Muscle of arm (tissue), 12 donors: ENCODE results near the gene CNN3. TPM values are rescaled to one million over a fixed set of nuclear protein-coding genes. Genes with fewer than 3 reads are reported as not detected.
A peak's percentile ranks its signal among the peaks of the same experiment; 100 is the strongest.

Source experiments
- DNase-seq: peaks from one replicate; pipeline ENCODE4 v3.0.0-alpha.2; 2013
- polyA plus RNA-seq, 12 donors: library from polyadenylated mRNA; unstranded; fragments of 120-200 nt; gene quantifications; one replicate each; pipeline ENCODE4 v1.2.1, GENCODE V29; 2013; ENCODE audit not compliant: insufficient read length in 12 of 12

Gene CNN3
- polyA plus RNA-seq, 12 donors, result 320 to 762 (median 450) TPM

DNA sequence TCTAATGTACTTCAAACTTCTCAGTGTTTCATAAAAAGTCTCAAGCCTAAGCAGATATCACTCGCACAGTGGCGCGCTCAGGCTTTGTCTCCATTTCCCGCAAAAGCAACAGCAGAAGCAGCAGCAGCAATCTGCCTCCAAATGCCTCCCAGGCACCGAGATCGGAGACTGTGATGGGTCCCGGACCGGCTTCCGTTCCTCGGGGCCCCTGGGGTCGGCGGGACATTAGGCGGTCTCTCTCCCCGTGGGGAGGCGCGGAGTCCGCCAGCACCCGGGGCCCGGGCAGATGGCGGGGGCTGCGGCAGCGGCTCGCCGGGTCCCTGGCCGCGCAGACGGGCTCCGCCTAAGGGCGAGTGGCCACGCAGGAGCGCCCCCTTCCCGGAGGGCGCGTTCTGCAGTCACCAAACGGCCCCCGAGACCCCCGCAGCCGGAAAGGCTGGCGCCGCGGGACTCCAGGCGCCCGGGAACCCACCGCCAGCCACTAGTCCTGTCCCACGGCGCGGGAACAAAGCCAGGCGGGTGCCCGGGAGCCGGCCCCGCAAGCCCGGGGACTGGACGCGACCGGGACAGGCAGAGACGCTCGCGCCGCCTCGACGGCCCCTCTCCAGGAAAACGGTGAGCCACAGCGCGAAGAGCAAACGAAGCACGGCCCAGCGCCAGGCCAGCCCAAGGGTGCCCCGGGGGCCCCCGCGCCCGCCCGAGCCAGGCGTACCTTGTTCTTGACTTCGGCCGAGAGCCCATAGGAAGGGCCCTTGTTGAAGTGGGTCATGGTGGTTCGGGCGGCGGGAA, 590 bp downstream of the CNN3 start:
- peak; percentile 66 for DNase-seq

DNA sequence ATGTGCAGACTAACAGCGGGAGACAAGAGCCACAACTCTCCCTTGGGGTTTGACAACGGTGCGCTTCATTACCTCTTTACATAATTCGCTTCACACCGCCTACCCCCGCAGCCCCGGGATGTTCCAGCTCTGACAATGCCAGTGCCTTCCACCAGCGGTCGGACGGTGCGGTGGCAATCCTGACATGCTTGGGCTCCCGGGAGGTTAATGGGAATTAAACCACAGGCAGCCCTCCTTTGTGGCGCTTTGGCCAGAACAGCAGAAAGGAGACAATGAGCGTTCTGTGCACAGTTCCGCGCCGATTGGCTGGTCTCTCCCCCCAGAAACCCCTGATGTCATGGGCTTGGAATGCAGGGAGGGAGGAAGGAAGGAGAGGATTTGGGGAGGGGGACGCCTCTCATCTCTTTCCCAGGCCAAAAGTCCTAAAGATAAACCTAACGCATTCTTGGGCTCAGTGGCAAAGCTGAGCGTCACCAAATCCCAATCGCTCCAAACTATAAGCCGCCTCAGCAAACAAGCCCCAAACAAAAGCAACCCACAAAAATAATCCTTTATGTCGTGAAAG, 1.3 kb downstream of the CNN3 start:
- peak; percentile 92 for DNase-seq

GRCh38 chr1:94925004-94925403, 1.9 kb downstream of the CNN3 start:
- DNase-seq, result no peak

- DNase-seq, result no peak
These were observed 4.1 kb downstream of the CNN3 start for GRCh38 chr1:94922761-94923331.

DNA sequence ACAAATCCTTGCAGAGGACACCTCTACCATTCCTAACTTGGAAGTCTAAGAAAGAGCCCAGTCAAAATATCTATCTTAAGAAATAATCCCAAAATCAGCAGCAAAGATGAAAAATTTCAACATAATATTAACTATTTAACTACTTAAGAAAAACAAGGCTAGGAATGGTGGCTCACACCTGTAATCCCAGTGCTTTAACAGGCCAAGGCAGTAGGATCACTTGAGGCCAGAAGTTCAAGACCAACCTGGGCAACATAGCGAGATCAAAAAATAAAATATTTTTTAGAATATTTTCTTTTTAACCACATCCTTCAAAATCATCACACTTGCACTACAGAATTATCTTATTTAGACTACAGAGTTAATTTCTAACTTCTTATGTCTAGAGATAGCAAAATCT, 4.9 kb downstream of the CNN3 start:
- DNase-seq, result no peak

DNA sequence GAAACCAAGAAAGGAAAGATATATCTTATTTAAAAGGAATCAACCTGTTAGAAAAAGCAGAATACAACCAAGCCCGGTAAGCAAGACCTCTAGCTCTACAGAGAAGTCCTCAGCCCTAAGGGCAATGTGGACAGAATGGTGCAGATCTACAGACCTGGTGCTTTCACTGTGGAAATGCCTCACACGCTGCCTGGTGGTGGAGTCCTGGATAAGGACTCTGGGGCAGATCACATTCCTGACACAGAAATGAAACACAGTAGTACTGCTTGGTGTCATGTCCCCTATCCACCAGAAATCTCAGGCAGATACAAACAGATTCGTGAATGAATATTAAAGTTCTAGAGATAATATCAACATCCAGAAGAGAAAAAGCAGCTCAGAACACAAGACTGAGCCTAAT, 6.8 kb downstream of the CNN3 start:
- no peak for DNase-seq

- no peak for DNase-seq
These were observed 7.5 kb downstream of the CNN3 start for GRCh38 chr1:94919241-94920030.

DNA sequence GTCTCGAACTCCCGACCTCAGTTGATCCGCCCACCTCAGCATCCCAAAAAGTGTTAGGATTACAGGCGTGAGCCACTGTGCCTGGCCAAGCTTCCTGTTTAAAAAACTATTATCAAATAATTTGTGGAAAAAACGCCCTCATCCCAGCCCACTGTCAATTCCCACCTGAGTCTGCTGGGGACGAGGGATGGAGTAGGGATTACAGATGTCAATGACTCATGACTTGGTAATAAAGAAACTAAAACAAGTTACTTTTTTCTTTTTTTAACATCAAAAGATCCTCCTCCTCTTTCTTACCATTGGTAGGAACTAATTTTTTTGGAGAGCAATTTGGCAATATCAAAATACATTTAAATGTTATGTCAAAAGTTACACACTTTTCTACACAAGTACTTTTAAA, 9.7 kb downstream of the CNN3 start:
- no peak for DNase-seq

GRCh38 chr1:94912263-94913184, 14.4 kb downstream of the CNN3 start:
- DNase-seq, result no peak

DNA sequence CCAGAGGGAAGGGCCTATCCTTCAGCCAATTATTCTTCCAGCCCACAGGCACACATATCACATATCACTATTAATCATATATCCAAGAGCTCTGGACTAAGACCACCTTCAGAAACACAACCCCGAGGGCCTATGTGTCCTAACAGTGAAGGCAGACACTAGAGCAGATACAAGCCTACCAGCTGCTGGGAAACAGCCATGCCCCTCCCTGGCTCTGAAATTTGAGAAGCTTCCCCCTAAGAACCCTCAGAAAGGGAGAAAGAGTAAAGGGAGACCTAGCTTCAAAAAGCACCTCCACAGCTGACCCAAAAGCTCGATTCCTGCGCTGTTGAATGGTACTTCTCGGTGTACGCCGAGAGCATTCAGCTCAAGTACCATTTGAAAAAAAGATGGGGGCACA, 17.4 kb downstream of the CNN3 start:
- no peak for DNase-seq

DNA sequence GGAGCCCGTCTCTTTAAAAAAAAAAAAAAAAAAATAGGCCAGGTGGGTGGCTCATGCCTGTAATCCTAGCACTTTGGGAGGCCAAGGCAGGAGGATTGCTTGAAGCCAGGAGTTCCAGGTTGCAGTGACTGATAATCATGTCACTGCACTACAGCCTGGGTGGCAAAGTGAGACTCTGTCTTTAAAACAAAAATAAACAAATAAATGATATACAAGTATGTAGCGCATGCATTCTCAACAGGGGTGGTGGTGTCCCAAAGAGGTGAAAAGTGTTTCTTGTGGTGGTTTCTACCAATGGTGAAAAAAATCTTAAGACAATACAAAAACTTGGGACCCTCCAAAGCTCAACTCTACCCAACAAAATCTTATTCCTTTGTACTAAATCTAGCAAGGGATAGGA, 17.9 kb downstream of the CNN3 start:
- no peak for DNase-seq

DNA sequence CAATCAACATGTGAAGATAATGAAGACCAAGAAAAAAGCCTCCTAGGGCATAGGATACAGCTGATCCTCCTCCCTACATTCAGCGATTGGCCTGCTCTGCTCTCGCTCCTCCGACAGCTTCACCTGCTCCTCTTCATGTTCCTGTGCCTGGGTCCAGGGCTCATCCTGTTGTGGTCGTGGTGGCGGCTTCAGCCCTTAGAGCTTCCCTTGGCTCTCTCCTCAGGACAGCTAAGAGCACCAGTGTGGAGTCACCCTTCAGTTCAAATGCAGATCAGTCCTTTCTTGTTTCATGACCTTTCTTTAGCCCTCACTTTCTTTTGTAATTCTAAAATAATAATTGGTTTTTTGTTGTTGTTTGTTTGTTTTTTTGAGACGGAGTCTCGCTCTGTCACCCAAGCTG, 18.7 kb downstream of the CNN3 start:
- DNase-seq, result no peak

DNA sequence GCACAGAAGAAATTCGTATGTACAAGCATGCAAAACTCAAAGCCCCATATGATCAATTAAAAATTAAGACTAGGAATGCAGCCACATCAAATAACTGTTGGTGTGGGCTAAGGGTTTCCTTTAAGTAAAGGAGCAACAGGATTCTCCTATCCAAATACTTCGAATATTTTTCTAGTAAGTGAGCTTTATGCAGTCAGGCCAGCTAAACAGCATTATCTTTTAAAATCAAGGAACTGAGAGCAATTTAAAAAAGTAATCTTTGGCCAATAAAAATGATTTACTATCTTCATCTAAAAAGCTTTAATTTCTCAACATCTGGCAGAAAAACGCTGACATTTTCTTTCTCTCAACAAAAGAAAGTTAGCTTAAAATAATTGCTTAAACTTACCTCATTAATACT, 19.8 kb downstream of the CNN3 start:
- DNase-seq, result no peak

GRCh38 chr1:94906382-94906781, 20.5 kb downstream of the CNN3 start:
- no peak for DNase-seq

DNA sequence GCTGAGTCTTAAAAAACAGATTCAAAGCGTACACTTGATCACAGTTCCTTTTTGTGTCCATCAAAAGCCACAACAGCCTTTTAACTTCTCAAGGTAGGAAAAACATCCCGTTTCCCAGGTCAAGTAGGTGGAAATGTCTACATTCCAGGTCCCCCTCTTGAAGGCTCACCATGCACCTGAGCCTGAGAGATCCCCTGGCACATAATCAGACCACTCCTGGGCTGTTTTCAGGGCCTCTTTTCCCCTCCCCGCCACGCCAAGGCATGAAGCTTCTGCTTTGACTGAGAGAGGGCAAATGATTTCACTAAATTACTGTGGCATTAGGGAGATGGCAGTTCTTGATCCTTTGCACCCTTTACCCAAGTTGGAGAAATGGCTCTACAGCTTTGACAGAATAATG, 21.7 kb downstream of the CNN3 start:
- DNase-seq, result no peak

- no peak for DNase-seq
These were observed 23.5 kb downstream of the CNN3 start for GRCh38 chr1:94903280-94904009.

DNA sequence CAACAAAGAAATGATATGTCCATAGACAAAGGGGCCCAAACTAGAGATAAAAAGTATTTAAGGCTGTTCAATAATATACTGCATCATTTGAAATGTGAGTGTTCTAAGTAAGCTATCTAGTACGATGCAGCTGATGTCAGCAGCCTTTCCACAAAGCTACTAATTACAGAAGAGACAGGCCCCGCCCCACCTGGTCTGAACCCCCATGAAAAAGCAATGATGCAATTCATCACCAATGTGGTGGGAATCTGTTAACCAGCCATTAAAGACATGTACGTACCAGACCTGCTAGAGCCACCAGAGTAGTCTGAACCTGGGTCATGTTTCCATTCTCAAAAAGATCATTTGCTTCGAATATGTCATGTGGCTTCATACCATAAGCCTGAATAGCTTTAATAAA, 25.1 kb downstream of the CNN3 start:
- no peak for DNase-seq

DNA sequence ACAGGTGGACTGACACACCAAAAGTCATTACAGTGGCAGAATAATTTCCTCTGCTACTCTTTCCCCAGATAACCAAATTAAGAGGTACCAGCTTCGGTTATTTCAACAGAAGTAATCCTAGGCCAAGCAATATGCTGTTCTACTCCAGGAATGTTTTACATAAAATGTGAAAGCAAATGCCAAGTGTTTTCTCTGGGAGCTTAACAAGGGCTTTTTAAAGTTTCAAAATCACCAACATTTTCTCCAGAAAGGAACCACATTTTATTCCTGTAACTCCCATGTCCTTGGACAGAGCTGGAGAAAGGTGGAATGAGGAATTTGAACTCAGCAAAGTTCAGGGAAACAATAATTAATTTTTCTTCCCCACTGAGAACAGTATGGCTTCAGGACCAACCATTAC, 27.2 kb downstream of the CNN3 start:
- DNase-seq, result no peak

- DNase-seq, result no peak
These were observed 28.2 kb downstream of the CNN3 start for GRCh38 chr1:94898491-94899385.

- DNase-seq, result no peak
These were observed 31.4 kb downstream of the CNN3 start for GRCh38 chr1:94895518-94895917.
